Measurements from ENCODE around the gene CDK18. TPM values are rescaled to one million over a fixed set of nuclear protein-coding genes. Genes with fewer than 3 reads are reported as not detected.

The CDK18 gene
- total and polyA plus RNA-seq, 7 donors, result 1.5 to 11.9 (median 3.9) TPM

DNA sequence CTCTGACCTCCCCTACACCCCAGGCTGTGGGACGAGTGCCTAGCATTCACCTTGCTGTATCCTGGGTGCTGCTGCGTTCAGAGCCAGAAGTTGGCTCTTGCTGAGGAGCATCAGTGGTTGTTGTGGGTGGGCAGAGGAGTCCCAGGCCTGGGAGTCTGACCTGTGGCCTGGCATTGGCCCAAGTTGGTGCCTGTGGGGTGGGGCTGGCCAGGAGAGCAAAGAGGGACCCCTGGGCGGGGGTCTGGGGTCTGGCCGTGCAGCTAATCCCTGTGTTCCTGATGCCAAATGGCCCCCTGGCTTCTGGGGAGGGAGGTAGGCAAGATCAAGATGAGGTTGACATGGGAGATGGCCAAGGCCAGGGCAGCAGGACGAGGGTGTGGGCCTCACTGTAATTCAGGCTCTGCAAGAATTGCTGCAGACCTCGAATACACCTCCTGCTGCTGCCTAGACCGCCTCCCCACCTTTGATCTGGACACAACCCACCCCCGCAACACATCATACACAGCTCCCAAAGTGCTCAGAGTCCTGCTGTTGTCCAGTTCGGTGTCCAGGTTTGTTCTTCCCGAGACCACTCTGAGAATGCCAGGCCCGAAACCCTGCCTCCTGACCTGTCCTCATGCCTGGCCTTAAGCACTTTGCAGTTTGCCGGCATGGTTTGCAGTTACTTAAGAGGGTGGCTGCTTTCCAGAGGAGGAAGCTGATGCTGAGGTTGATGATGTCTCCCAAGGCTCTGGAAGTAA is 28.7 kb downstream of the CDK18 start:
- WGBS, 3 donors, result 78 to 86% (median 85%) methylated on average over 11 to 12 of the region's 12 CpGs
- no peaks in the 10 kb centered on the region for H3K9me3 ChIP-seq
- ATAC-seq, result no peak
- intact Hi-C loops (cut with DNase I), result no loop called here
- no peak overlapping the region for H3K27ac ChIP-seq
- H3K4me1 ChIP-seq, result no peaks in the 10 kb centered on the region
- no peaks in the 10 kb centered on the region for H3K36me3 ChIP-seq (ENCODE audit: insufficient read depth in 1 of 2, low read depth in 1 of 2)
- TF ChIP-seq CTCF (IDR thresholded peaks at IDR 0.05), result no peak
- H3K4me3 ChIP-seq, result no peak overlapping the region
- peaks cover 0 to 6% (median 0%) of the 10 kb centered on the region in 3 donors for H3K27me3 ChIP-seq (ENCODE audit: insufficient read depth in 3 of 3, low read length in 2 of 3)
- DNase-seq, result peak in 1 of 2 donors; percentile 46

GRCh38 chr1:205533748-205534443 is 29.4 kb downstream of the CDK18 start:
- Histone ChIP-seq H3K9me3 (no peaks in the 10 kb centered on the region), H3K4me1 (no peaks in the 10 kb centered on the region), H3K4me3 (no peak overlapping the region), H3K27ac (no peak overlapping the region), H3K27me3 (ENCODE audit: insufficient read depth in 3 of 3, low read length in 2 of 3) (peaks cover 0 to 6% (median 0%) of the 10 kb centered on the region in 3 donors), H3K36me3 (ENCODE audit: insufficient read depth in 1 of 2, low read depth in 1 of 2) (no peaks in the 10 kb centered on the region)
- 77 to 83% (median 80%) methylated on average over 7 of the region's 7 CpGs for WGBS, 3 donors
- ATAC-seq (no peak), DNase-seq (peak in 1 of 2 donors; percentile 28)
- TF ChIP-seq CTCF (IDR thresholded peaks at IDR 0.05), result no peak
- intact Hi-C loops (cut with DNase I), result no loop called here

GRCh38 chr1:205534444-205534985 is 30.0 kb downstream of the CDK18 start:
- no peak overlapping the region for H3K27ac ChIP-seq
- no peaks in the 10 kb centered on the region for H3K9me3 ChIP-seq
- ATAC-seq (no peak), DNase-seq (peak; percentile 5 to 32)
- intact Hi-C loops (cut with DNase I), result no loop called here
- no peaks in the 10 kb centered on the region for H3K4me1 ChIP-seq
- peaks cover 0 to 6% (median 0%) of the 10 kb centered on the region in 3 donors for H3K27me3 ChIP-seq (ENCODE audit: insufficient read depth in 3 of 3, low read length in 2 of 3)
- H3K36me3 ChIP-seq (ENCODE audit: insufficient read depth in 1 of 2, low read depth in 1 of 2), result no peaks in the 10 kb centered on the region
- H3K4me3 ChIP-seq, result no peak overlapping the region
- no peak for TF ChIP-seq CTCF (IDR thresholded peaks at IDR 0.05)
- 90 to 97% (median 92%) methylated on average over 6 to 7 of the region's 7 CpGs for WGBS, 3 donors

DNA sequence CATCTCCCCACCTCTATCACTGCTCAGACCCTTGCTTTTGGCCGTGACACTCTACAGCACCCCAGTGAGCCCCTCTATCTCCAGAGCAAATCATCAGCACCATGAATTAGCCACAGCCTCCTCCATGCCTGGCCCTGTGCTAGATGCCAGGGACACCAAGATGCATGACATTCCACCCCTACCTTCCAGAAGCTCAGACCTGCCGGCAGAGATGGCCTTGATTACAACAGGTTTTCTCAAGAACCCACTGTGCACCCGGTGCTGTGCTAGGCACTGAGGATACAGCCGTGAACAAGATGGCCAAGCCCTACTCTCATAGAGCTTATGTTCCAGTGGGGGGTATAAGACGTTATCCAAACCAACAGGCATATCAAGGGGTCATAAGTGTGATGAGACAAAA is 30.6 kb downstream of the CDK18 start:
- no peaks in the 10 kb centered on the region for H3K4me1 ChIP-seq
- no peak overlapping the region for H3K27ac ChIP-seq
- DNase-seq, result peak; percentile 1 to 26
- no peak for ATAC-seq
- no peaks in the 10 kb centered on the region for H3K9me3 ChIP-seq
- 78 to 86% (median 83%) methylated on average over 5 of the region's 5 CpGs for WGBS, 3 donors
- no peak for TF ChIP-seq CTCF (IDR thresholded peaks at IDR 0.05)
- no peaks in the 10 kb centered on the region for H3K36me3 ChIP-seq (ENCODE audit: insufficient read depth in 1 of 2, low read depth in 1 of 2)
- peaks cover 0 to 6% (median 0%) of the 10 kb centered on the region in 3 donors for H3K27me3 ChIP-seq (ENCODE audit: insufficient read depth in 3 of 3, low read length in 2 of 3)
- intact Hi-C loops (cut with DNase I), result loop anchor here in 1 of 2 donors (5.0 kb wide), 1 partner anchor 47 kb away; no protein-coding TSS in a partner anchor
- no peak overlapping the region for H3K4me3 ChIP-seq
